GM19438 (cell line): ENCODE results near the gene SLC7A6.
A peak's percentile ranks its signal among the peaks of the same experiment; 100 is the strongest.

Source experiments
- ATAC-seq: cut with Tn5 transposase; IDR thresholded peaks from one replicate; pipeline ENCODE4 v1.9.1; 2021; ENCODE audit warnings: low read depth; ENCODE audit not compliant: unreplicated experiment

Gene SLC7A6

DNA sequence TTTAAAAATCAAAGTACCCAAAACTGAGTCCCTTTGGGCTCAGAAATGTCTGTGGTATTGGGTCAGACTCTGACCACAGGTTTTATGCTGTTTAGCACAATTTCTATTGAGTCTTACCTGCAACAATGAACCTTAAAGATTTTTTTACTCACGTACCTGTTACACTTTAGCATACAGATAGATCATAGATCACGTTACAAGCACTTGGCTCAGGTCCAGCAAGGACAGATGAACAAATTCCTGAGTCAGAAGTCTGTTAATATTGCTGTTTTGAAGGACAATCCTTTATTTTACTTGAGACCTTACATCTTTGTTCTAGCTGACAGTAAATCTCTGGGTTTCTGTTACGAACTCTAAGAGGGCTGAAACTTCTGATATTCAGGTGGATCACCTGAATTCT is 33.6 kb downstream of the SLC7A6 start:
- no peak for ATAC-seq

DNA sequence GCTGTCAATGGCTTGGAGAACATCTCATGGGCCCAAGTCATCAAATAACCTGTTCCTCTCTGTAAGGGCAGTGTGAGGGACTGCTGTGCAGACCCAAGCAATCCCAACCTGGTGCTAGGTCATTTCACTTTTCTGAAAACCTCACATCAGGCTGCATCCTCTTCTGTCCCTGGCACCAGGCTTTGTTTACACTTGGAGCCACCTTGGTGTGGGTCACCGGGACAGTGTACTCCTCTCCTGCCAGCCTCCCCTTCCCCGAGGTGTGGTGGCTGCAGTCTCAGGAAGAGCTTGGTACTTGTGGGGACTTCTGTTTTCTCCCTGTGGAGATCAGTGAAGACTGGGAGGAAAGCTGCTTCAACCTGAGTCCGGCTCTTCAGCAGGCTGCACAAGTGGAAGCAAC is 34.0 kb downstream of the SLC7A6 start:
- ATAC-seq = no peak

DNA sequence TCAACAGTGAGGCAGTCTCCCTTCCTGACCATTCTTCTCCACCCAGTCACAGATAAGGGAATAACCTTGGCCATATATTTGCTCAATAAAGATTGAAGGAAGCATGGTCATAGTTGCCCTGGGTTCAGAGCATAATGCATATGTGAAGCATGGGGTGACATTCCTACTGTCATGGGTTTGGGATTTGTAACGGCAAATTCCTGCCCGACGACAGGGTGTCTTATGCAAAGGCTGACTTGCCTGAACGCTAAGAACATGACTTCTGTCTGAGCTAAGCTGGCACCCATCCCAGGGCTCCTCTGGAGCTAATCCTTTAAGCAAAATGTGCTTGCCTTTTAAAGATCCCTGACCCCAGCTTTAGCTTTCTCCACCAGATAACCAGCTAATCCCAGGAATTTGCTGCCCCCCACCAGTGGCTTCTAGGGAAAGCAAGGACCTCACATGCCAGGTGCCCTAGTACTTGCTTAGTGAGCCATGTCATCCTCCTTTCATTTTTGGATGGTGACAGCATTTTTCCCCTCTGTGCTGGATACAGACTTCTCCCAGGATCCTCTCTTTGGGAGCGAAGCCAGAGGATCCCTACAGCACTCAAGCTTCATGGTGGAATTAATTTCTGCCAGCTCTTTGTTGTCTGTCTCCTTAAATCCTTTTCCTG is 34.7 kb downstream of the SLC7A6 start:
- no peak for ATAC-seq

DNA sequence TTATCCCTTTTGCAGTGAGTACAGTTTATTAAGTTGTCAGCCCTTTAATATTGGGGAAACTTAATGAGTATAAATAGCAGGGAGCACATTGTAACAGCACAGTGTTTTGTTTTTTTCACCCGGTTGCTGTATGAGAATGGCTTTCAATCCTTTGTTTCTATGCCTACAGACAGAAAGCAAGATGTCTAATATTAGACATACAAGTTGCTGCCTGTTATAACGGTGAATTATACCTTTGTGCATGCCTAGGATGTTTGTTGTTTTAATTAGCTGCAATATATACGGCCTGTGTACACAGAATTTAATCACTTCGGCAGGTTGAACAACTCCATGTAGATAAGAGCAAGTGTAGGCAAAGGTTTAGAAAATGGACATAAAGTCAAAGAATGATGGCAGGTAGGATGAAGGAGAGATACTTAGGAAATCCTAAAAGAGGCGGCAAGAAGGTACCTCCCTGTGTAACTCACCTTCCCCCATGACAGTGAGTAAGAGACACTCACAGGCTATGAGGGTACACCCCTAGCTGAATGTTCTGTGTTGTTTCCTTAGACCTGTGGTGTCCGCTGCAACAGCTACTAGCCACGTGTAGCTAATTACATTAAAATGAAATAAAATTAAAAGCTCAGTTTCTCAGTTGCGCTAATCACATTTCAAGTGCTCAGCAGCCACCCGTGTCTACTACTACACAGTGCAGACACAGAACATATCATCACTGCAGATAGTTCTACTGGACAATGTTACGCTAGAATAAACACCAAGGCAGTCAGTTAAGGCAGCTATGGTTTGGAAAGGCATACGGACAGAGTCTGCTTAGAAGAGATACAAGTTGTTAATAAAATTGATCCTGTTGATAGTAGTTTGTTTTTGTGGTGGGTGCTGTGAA is 35.5 kb downstream of the SLC7A6 start:
- ATAC-seq = no peak

DNA sequence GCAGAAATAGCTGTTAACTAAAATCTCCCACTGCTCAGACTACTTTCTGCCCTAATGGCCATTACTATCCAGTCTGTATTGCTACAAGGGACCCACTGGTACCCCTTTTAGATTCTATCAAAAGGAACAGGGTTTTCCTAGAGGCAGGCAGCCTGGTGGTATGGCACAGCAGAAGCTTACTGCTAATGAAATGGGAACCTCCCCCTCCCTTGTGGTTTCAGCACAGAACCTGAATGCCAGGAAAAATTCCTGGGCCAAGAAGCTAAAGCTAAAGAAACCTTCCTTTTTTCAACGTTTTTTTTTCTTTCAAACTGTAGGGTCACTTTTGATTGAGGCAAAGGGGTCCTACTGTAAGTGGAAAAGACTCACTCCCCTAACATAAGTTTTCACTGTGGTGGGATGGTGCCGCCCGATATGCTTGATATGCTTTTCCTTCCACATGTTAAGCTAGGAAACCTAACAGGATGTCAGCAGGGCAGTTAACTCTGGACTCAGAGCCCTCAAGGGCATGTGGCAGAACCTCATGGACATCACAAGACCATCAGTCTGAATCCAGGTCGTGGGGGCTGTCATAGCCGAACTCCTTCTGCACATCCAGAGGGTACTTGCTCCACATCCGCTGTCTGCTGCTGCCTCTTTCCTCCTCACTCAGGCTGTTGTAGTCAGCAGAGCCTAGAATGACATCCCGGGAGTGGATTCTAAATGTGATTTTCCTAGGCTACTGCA is 36.6 kb downstream of the SLC7A6 start:
- no peak for ATAC-seq

DNA sequence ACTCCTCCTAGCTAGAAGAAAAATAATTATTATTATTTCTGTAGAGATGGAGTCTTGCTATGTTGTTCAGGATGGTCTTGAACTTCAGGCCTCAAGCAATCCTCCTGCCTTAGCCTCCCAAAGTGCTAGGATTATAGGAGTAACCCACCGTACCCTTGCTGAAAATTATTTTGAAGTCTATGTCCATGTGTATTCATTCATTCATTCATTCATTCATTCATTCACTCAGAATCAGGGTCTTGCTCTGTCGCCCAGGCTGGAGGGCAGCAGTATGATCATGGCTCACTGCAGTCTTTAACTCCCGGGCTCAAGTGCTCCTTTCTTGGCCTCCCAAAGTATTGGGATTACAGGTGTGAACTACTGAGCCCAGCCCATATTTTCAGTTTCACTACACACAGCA is 42.3 kb downstream of the SLC7A6 start:
- ATAC-seq = no peak

DNA sequence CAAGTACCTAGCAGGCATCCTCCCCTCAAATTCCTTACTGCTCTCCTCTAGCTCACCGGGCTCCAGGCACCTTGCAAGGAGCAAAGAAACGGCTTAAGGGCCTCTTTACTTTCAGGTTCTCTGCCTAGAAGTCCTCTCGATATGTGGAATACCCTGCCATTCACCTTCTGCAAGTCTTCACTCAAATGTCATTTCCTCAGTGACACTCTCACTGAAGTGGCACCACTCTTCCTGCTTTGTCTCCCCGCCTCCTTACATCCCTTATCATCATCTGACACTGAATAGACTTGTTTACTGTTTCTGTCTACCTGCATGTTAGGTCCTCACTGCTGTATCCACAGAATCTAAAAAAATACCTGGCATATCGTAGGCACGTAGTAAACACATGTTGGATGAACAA is 45.5 kb downstream of the SLC7A6 start:
- ATAC-seq = no peak

DNA sequence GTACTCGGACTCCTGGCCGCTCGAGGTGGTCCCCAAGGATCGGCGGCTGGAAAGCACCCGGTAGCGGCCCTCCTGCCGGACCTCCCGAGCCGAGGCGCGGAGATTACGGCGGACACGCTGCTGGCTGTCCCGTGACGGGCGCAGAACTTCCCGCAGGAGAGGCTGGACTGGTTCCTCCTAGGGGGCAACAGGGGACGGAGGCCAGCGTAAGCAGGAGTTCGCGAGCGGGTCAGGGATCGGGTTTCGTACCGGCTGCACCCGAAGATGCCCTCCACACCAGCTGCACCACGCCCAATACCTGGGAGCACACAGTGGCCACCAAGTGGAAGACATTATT is 46.1 kb downstream of the SLC7A6 start:
- ATAC-seq = peak; percentile 29

DNA sequence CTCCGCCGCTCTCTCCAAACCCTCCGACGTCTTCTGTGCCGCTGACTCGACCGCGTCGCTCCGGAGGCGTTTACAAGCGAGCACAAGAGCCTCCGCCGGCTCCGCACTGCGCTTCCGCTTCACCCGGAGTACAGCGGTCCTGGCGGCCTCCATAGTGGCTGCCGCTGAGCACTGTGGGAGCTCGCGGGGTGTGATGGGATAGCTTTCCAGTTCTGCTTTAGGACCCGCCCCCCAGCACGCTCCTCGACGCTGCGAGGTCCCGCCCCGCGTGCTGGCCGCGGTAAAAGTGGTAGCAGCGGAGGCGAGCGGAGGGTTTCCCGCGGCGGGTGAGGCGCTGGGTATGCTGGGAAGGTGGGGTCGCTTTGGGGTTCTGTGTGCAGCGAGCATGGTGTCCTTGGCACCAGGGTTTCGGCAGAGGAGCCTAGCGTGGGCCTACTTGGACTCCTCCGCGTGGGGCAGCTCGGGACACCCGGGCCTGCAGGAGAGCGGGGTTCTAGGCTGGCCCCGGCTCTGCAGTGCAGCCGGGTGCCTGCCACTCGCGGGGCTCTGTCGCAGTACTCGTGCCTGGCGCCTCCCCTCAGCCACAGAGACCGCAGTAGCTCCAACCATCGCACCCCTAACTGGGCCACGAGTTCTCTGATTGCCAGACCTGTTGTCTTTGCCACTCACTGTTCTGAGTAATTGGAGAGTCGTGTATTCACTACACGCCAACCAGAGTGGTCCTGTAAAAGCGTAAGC is 46.6 kb downstream of the SLC7A6 start, which contains the start of the genes PRMT7 and SLC7A6OS:
Gene PRMT7 (plus strand): TSS at position 246 of the 738 bp plus-strand sequence. CDS start 4,961 bp downstream, outside the sequence.
Gene SLC7A6OS (minus strand): TSS at position 173 of the 738 bp plus-strand sequence. CDS start 20 bp downstream, at position 153.
- ATAC-seq = peak; percentile 98

DNA sequence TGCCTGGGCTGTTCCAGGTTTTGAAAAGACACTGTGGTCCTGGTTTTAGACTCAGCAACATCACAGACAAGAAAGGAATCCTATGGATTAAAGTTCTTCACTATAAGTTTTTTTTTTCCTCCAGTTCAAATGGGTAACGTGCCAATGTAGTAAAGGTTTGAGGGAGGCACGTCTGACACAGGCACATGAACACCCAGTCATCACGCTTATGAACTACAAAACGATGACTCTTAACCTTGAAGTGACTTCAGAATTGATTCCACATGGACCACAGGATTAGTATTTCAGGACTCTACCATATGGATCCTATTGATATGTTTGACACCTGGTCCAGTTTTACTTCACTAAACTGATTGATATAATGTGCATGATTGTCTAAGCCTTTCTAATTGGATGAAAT is 48.8 kb downstream of the SLC7A6 start:
- ATAC-seq = no peak

DNA sequence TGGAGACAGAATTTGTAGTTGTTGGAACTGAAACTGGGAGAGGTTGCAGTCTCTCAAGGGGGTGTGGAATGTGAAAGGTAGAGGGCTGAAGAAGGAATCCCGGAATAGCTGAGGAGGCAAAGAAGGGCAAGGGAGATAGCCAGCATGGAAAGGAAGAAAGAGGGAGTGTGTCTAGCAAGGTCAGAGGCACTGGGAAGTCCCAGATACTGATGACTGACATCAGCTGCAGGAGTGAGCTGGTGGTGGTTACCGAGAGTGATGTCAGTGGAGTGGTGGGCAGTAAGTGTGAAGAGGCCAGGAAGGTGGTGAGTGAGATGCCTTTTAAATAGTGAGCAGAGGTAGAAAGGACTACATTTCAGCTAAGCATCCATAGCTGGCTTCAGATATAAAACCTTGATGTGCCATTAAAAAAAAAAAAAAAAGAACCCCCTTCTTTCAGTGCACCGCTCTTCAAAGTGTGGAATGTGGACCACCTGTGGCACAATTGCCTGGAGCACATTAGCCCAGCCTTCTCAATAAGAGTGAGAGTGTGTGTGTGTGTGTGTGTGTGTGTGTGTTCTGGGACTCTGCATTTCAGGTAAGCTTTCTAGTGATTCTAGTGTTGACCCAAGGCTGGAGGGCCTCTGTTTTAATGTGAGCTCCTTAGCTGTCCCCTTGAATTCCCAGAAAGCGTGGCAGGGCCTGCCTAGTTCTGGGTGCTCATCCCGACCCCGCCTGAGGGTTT is 55.0 kb downstream of the SLC7A6 start:
- ATAC-seq = no peak

DNA sequence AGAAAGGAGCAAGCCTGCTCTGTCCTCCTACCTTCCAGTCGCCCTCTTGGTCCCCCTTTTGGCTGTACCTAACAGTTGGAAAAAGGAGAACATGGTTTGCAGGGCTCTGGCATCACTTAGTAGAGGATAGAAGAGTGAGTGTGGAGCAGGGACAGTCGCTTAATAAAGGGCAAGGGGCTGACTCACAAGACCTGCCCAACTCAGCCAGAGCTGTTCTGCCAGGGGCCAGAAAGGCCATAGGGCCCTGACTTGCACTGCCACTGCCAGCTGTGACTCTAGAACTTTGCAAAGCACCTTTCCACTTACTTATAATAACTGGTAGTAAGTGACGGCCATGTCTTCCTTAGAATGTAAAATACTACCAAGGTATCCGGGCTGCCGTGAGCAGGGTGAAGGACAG is 60.0 kb downstream of the SLC7A6 start:
- no peak for ATAC-seq

DNA sequence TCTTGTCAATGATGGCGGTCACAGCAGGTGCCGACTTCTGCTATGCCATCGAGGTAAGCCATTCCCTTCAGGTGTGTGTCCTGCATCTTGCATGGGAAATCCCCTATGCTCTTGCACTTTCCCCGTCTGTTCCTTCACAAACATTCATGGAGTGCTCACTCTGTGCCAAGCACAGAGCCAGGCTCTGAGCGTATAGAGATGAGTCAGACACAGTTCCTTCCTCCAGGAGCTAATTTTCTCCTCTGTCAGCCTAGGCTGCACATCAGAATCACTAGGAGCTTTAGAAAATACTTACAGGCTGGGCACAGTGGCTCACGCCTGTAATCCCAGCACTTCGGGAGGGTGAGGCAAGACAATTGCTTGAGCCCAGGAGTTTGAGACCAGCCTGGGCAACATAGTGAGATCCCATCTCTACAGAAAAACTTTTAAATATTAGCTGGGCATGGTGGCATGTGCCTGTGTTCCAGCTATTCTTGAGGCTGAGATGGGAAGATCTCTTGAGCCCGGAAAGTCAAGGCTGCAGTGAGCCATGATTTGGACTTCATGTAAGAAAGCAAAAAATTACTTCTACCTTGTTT is 60.5 kb downstream of the SLC7A6 start:
- ATAC-seq = no peak

DNA sequence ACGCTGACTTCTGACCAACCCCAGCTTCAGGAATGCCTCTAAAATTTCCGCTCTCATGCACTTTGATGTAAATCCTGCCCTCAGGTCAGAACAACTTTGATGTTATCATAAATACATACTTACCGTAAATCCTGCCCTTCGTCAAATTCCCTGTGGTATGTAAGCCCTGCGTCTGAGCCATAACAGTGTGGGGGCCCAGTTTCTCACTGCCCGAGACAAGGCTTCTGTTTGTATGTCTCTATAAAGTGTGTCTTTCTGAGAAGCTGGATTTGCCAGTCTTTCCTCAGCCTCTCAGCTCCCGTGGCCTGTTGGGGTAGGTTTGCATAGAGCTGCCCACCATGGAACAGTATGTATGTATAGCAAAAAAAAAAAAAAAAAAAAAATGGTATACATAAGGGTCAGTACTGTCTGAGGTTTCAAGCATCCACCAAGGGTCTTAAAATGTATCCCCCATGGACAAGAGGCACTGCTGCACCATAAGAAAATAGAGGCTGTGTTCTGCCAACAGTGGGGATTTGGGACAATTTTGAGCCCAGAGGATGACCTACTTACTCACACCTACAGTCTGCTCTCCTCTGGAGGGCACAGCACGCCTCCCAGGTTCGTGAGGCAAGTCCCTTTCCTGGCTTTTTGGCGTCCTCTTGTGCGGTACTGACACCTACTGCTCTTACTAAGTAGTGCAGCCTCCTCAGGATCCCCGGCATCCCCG is 64.0 kb downstream of the SLC7A6 start:
- peak; percentile 79 for ATAC-seq

DNA sequence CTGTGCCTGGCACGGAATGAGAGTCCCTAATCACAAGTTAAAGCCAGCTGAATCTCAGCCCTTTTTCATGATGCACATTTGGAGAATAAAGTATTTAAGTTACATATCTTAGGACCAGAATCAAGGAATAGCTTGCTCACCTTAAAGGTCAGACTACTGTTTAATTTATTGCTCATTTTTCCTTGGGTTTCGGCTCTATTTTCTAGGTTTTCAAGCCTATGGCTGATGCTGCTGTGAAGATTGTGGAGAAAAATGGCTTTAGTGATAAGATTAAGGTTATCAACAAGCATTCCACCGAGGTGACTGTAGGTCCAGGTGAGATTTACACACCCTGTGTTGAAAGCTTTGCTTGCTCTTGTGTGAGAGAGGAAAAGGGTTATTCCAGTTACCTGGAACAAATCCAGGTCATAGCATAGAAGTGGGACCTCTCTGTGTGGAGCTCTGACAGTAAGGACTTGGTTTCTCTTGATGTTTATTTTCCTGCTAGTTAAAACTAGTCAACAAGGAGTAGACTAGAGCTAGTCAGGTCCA is 64.6 kb downstream of the SLC7A6 start:
- ATAC-seq = no peak

DNA sequence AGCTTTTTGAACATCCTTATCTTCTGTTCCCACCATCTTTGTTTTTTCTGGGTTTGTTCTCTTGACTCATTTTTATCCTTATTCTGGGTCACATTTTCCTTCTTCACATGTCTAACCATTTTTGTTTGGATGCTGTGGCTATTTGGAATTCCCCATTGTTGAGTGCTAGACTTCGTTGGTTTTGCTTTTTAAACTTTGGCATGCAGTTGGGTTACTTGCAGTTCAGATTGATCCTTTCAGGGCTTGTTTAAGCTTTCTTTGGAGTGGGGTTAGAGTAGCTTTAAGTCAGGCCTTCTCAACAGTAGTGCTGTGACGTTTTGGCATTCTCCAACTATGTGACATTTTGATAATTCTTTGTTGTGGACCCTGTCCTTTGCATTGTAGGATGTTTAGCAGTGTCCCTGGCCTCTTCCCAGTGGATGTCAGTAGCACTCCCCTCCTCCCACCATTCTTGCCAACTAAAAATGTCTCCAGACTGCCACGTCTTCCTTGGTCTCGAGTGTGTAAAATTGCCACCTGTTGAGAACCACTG is 67.6 kb downstream of the SLC7A6 start:
- no peak for ATAC-seq

DNA sequence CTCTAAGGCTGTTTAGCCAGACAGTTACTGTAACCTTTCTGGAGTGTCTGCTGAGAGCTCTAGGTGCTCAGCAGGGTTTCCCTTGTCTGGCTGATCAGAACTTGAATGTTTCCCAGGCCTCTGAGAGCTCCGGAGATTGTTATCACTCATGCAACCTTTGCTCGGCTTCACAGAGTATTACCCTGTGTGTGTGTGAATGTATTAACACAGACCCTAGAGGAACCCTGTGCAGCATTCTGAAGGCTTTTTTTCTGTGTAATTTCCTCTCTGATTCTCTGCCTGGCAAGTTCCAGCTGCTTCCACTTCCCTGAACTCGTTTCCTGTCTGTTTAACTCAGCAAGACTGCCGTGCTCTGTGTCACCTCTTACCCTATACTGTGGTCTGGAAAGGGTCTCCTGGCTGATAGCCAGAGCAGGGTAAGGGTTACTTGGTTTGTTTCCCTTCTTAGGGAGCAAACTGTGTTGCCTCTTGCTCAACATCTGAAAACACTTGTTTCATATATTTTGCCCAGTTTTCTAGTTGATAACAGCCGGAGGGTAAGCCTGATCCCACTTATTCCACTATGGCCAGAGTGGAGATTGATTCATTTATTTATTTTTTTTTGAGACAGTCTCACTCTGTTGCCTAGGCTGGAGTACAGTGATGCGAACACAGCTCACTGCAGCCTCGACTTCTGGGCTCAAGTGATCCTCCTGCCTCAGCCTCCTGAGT is 68.2 kb downstream of the SLC7A6 start:
- no peak for ATAC-seq

DNA sequence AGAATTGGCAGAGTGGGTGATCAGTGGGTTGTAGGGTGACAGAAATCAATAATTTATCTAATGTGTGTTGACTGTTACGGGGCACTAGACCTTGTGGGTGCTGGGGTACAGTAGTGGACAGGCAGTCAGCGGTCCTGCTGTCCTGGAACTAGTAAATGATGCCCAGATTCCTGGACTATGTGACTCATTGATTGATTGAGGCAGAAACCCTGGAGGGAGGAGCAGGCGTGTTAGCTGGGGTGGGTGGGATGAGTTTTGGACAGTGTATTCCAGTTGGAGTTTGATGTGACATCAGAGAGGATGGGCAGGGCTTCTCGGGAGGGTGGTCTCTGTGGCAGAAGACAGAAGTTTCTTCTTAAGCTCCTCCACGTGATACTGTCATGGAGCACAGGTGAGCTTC is 70.8 kb downstream of the SLC7A6 start:
- ATAC-seq = no peak
